GM20000 (cell line): ENCODE measurements around the gene CYTH1.

ENCODE experiments used
- DNase-seq: peaks from one replicate; pipeline ENCODE4 v3.0.0; 2012; ENCODE audit warnings: low spot score
- TF ChIP-seq, protein P1 (sequence below): IDR thresholded peaks from 2 replicates; pipeline ENCODE4 v1.5.1; 2012; ENCODE audit warnings: mild to moderate bottlenecking, control low read depth; ENCODE audit errors: extremely low read depth, missing control alignments

Gene CYTH1

DNA sequence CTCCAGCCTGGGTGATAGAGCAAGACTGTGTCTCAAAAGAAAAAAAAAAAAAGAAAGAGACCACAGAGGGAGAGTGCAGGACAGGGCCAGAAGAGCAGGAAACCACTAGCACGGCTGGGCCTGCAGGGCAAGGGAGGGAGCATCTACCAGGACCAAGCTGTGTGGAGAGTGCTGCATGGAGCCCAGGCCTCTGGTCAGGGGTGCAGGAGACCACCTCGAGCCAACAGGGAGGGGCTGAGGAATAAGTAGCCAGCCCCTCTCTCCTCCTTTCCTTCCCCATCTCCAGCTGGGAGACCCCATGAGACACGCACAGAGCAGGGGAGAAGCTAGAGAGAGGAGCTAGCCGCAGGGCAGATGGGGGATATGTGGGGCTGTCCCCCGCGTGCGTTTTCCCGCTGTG lies 137.8 kb downstream of the CYTH1 start:
- DNase-seq = no peak

DNA sequence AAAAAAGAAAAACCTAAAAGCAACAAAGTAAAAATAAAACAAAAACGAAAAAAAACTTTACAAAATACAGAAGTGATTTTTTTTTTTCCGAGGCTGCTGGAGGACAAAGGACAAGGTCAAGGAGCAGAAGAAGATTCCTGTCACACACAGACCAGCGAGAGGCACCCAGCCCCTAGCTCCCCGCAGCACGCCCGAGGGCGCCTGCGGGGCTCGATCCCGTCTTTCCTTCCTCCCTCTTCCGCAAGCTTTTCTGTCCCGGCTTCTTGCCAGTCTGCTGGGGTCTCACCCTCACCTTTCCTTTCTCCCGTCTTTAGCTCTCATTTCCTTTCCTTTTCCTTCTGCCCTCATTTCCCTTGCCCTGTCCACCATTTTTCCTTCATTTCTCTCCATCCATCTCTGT lies 138.7 kb downstream of the CYTH1 start:
- DNase-seq = no peak
- TF ChIP-seq, protein P1, sequence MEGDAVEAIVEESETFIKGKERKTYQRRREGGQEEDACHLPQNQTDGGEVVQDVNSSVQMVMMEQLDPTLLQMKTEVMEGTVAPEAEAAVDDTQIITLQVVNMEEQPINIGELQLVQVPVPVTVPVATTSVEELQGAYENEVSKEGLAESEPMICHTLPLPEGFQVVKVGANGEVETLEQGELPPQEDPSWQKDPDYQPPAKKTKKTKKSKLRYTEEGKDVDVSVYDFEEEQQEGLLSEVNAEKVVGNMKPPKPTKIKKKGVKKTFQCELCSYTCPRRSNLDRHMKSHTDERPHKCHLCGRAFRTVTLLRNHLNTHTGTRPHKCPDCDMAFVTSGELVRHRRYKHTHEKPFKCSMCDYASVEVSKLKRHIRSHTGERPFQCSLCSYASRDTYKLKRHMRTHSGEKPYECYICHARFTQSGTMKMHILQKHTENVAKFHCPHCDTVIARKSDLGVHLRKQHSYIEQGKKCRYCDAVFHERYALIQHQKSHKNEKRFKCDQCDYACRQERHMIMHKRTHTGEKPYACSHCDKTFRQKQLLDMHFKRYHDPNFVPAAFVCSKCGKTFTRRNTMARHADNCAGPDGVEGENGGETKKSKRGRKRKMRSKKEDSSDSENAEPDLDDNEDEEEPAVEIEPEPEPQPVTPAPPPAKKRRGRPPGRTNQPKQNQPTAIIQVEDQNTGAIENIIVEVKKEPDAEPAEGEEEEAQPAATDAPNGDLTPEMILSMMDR = no peak

More for the DNA sequence above, 137.8 kb downstream of the CYTH1 start:
- TF ChIP-seq, protein P1 = no peak

DNA sequence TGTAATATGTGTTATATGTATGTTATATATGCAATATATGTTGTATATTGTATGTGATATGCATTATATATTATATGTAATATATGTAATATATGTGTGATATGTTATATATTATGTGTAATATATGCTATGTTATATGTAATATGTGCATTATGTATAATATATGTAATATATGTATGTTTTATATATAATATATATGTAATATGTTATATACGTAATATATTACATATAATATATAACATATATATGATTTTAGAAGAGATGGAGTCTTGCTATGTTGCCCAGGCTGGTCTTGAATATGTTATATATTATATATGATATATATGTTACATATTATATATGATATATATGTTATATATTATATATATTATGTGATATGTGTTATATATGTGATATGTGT lies 139.4 kb downstream of the CYTH1 start:
- no peak for DNase-seq
- TF ChIP-seq, protein P1 = no peak

DNA sequence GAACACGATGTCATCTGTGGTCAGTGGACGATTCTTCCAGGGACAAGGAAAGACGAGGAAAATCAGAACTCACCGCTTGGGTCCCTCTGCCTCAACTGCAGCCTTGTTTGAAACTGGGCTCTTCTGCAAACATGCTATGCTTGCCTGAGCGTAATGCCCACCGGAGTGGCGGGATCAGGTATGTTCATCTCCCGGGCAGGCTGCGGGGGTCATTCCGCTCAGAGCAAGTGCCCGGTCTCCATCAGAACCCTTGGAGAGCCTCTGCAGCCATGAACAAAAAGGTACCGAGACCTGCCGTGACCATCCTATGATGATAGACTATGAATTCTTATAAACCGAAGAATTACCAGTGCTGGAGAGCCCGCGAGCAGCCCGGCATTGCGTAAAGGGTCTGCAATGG lies 140.4 kb downstream of the CYTH1 start:
- DNase-seq = no peak
- TF ChIP-seq, protein P1 = no peak

DNA sequence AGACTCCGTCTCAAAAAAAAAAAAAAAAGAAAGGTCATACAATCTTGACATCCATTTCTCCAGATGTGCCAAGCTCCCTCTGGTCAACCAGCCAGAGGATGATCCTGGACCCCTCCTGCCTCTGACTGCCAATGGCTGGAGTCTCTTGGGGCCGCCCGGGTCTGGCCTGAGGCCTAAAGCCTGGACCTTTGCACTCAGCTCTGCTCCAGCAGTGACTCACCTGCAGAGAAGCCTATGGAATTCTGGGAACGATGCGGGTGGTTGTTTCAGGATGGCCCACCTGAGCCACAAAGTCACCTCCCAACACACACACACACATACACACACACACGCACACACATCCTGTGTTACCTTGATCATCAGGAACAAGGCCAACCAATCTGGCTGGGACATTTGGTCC lies 140.8 kb downstream of the CYTH1 start:
- DNase-seq = no peak
- TF ChIP-seq, protein P1 = no peak

DNA sequence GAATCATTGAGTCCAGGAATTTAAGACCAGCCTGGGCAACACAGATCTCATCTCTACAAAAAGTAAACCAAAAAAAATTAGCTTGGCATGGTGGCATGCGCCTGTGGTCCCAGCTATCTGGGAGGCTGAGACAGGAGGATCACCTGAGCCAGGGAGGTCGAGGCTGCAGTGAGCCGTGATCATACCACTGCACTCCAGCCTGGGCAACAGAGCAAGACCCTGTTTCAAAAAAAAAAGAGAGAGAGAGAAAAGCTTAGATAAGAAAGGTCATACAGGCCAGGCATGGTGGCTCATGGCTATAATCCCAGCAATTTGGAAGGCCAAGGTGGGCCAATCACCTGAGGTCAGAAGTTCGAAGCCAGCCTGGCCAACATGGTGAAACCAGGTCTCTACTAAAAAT lies 141.4 kb downstream of the CYTH1 start:
- no peak for DNase-seq
- TF ChIP-seq, protein P1 = no peak

DNA sequence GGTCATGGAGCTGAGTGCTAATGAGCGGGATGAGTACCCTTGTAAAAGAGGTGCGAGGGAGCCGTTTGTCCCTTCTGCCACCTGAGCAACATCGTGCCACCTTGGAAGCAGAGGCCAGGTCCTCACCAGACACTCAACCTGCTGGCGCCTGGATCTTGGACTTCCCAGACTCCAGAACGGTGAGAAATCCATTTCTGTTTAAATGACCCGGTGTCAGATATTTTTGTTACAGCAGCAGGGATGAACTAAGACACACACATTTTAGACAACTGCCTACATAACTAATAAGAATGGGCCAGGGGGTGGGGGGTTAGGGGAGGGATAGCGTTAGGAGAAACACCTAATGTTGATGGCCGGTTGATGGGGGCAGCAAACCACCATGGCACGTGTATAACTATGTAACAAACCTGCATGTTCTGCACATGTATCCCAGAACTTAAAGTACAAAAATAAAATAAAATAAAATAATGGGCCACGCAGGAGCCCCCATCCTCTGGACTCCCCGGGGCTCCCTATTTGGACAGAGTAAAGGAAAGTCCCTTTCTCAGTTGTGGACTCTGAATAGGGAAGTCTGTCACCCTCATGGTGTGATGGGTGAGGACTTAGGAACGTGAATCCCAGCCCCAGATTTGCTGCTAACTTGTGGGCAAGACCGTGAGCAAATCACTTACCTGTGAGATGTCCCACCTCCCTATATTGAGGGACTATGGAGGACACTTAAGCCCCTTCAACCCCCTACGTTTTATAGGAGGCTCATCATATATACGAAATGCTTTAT lies 144.2 kb downstream of the CYTH1 start:
- TF ChIP-seq, protein P1 = no peak
- no peak for DNase-seq
